SKM-1 treated with dmso at 0.1 percent for 144 hours (cell line): ENCODE results near the gene ARHGAP23.
"Not testable (repeated sequence)": the region's sequence is repeated elsewhere in the genome, so short reads cannot be mapped to it uniquely, and the experiment has no call there.

ENCODE experiments used
- DNase-seq: peaks from one replicate; lab custom pipeline; 2025; ENCODE audit not compliant: unreplicated experiment; lab: John Stamatoyannopoulos, UW

ARHGAP23 gene

GRCh38 chr17:38511150-38512108 lies 83.2 kb downstream of the ARHGAP23 start:
- no peak for DNase-seq

GRCh38 chr17:38512473-38513058 lies 84.3 kb downstream of the ARHGAP23 start:
- DNase-seq = no peak

DNA sequence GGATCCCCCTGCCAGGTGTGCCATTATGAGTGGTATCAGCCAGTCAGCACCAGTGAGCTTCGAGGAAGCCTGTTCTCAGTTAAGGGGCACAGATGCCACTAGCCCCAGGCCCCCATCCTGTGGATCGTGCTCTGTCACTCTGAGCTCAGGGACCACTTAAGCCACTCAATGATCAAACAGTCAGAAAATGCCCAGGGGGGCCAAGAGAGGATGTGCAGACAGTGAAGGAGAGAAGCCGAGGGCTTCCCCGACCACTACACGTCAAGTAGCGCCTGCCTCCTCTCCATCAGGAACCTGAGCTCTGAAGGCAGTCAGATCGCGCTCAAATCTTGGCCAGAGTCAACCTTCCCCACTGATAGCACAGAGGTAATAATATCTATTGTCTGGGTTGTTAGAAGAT lies 98.3 kb downstream of the ARHGAP23 start:
- DNase-seq = not testable (repeated sequence)

- not testable (repeated sequence) for DNase-seq
These were observed 99.9 kb downstream of the ARHGAP23 start for GRCh38 chr17:38528141-38528540.

GRCh38 chr17:38530856-38531255 lies 102.6 kb downstream of the ARHGAP23 start:
- DNase-seq = not testable (repeated sequence)

DNA sequence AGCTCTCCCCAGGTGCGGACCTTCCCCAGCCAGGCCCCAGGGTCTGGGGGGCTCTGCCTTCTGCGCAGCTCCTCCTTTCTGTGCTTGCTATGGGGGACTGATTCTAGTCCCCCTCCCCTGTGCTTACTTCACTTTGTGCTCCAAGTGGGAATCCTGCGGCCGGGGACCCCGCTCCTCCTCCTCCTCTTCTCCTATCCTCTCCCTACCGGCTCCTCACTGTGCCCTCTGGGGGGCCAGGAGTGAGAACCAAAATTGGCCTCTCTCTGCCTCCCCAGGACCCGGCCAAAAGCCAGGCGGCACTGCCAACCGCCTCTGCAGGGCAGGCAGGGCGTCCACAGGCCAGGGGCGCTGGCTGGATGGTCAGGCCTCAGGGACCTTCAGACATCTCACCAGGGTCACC lies 103.5 kb downstream of the ARHGAP23 start:
- DNase-seq = not testable (repeated sequence)

DNA sequence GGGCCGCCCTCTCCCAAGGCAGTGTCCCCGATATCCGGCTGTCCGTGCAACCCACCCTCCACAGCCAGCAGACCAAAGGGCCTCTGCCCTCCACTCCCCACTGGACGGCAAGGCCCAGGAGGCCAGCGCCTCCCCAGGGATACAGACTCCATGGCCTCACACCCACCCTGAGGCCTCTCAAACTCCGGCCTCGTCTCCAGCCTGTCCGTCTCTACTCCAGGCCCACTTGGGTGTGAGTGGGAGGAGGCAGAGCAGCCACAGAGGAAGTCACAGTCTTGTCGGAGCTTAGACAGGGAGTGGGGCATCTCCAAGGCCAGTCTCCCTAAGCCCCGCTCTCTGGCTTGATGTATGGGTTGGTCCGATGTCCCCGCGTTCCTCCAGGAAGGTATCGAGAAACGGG lies 104.2 kb downstream of the ARHGAP23 start:
- no peak for DNase-seq

DNA sequence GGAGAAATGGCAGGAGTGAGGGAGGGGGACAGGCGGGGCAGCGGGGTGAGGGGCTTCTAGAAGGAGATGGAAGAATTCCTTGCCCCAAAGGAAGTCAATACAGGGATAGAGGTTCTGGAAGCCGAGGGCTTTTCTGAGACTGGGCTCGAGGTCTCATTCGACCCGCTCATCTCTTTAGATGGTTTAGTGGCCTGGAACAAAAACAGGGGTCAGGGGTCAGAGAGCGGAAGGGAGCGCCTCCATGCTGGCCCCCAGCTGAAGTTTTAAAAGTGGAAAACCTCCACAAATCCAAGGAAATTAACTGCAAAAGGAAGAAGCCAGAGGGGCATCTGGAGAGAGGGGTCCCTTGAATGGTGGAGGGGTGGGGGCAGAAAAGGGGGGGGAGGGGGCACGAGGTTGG lies 105.0 kb downstream of the ARHGAP23 start:
- DNase-seq = no peak

GRCh38 chr17:38533866-38534497 lies 105.7 kb downstream of the ARHGAP23 start:
- no peak for DNase-seq

DNA sequence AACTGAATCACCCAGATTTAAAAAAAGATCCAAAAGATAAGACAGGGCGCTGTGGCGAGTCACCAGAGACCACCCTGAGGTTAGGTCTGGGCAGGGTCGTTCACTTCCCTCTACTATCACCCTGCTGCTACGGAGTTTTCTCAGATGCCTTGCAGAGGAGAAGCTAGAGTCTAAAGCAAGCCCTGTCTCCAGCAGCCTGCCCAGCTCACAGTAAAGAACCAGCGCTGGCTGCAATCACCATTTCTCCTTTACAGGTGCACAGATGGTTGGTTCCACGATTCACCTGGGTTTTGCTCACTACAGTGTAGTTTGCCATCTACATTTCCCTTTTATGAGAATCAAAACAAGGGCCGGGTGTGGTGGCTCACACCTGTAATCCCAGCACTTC lies 106.2 kb downstream of the ARHGAP23 start:
- DNase-seq = no peak

DNA sequence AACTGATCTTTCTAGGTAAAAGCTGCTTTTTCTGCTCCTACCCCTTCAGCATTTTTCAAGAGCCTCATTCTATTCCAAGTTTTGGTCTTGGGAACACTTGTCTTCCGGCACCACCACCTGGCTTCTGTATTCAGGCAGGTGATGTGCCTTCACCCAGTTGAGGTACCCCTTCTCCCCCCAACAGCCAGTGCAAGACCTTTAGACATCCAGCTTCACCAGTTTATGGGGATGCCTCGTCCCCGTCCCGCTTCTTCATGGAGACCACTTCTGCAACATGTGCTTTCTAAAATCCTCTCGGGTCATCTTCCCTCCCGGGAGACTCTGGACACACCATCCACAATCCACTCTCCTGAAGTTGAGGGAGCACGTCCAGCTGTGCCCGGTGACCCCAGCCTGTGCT lies 107.6 kb downstream of the ARHGAP23 start:
- no peak for DNase-seq

DNA sequence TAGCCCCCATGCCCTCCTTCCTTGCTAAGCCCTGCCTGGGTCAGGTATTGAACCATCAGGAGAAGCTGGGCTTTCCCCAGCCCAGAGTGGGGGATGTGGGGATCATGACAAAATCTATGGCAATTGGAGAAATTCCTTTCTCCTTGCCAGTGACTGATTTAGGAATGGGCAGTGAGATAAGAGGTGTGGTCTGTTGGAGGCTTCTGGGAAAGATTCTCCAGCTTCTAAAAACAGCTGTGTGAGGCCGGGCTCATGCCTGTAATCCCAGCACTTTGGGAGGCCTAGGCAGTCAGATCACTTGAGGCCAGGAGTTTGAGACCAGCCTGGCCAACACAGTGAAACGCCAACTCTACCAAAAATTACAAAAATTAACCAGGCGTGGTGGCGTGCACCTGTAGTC lies 108.4 kb downstream of the ARHGAP23 start:
- no peak for DNase-seq

DNA sequence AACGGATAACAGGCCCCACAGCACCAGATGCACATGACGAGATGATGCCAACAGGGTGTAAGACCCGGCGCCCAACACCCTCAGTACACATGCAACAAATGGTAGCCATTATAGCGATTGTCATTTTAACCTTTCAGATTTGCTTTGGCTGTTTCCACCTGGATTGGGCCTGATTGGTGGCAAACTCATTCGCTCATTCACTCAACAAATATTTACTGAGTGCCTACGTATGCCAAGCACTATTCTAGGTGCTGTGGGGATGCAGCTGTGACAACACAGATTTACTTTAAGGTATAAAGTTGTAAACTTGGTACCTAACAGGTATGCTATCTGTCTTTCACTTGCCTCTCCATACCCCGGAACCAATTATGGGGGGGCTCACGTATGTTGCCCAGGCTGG lies 110.6 kb downstream of the ARHGAP23 start:
- DNase-seq = no peak

- no peak for DNase-seq
These were observed 111.1 kb downstream of the ARHGAP23 start for GRCh38 chr17:38539386-38539785.

DNA sequence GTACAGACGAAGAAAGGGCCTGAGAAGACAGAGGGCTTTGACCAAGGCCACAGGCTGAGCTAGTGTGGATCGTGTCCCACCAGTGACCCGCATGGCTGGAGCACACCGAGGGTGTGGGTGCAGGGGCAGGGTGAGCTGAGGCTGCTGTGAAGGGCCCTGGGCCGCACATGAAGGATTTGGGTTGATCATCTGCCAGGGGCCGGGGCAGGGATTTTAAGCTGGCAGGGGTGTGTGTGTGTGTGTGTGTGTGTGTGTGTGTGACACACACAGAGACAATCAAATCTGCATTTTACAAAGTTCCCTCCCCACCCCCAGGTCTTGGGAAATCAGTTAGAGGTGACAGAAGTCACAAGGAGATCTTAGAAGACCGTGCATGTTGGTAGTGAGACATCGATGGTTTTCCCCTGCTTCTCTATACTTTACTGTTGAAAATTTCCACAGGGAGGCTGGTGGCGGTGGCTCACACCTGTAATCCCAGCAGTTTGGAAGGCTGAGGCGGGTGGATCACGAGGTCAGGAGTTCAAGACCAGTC lies 112.3 kb downstream of the ARHGAP23 start:
- no peak for DNase-seq

- no peak for DNase-seq
These were observed 113.0 kb downstream of the ARHGAP23 start for GRCh38 chr17:38541281-38541680.

DNA sequence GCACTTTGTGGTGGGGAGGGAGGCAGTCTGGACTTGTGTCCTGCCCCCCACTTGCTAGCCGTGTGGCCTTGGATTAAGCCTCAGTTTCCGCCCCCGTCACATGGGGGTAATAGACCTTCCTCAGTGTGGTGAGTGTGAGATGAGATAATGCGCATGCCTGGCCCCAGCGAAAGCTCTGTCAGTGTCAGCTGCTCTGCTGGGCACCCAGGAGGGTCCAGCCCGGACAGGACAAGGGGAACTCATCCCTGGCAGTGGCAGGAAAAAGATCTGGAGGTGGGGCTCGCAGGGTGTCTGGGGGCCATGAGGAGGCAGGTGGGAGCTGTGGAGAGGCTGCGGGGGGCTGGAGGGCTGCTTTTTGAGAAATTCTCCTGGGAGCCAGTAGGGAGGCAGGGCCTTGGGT lies 114.0 kb downstream of the ARHGAP23 start:
- DNase-seq = no peak

- DNase-seq = no peak
These were observed 115.3 kb downstream of the ARHGAP23 start for GRCh38 chr17:38543403-38544174.

DNA sequence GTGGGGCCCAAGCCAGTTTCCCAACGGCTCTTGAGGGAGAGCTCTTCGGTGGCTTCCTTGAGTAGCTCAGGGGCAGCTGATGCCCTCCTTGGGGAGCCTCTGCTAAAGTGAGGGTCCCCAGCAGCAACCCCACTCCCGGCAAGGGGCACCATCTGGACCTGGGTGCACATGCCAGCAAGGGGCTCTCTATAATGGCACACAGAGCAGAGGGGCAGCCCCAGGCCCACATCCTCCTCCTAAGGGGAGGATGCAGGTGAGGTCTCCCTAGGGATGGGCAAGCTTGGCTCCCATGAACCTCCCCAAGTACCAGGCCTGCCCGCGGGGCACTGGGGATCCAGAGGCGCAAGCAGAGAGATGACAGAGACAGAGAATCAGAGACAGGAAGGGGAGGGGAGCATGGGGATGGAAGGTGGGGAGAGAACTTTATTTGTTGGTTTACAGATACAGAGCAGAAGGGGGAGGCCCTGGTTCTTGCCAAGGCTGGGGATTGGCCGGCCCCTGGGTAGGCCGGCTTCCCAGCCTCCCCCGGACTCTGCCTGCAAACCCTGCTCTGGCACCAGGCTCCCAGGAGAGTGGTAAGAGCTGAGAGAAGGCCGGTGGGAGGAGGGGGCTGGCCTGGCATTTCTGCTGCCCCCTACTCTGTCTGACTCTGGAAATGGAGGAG lies 116.0 kb downstream of the ARHGAP23 start:
- DNase-seq = no peak

DNA sequence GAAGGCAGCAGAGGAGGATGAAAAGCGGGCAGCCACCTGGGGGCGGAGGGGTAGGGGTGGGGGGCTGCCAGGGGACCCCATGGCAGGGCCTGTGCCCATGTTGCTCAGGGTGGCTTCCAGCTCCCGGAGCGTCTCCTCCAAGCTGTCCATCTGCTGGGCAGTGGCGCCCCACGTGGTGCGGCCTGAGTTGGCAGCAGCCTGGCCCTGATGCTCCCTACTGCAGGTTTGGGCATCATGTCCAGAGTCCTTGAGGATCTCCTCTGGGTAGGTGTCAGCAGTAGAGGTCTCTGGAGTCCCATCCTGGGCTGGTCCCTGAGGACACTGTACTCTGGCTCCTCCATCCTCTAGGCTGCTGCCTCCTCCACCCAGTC lies 116.6 kb downstream of the ARHGAP23 start:
- DNase-seq = no peak
